Fibroblast of lung (primary cell): ENCODE data around the gene OTOS. TPM values are rescaled to one million over a fixed set of nuclear protein-coding genes. Genes with fewer than 3 reads are reported as not detected.

Source experiments
- DNase-seq, 2 donors: peaks; one replicate each; pipeline versions ENCODE4 v3.0.0 to v3.0.0-alpha.2; 2010; ENCODE audit warnings: low read depth in 2 of 2
- H2AFZ ChIP-seq: 2 replicates; pipeline ENCODE4 v1.5.1; 2012; ENCODE audit warnings: low read length, control low read depth, inconsistent platforms
- H3K27ac ChIP-seq: 2 replicates; pipeline ENCODE4 v1.5.1; 2011; ENCODE audit warnings: low read length, control low read depth; ENCODE audit not compliant: insufficient read depth
- H3K27me3 ChIP-seq: 2 replicates; pipeline ENCODE4 v1.5.1; 2011; ENCODE audit warnings: mild to moderate bottlenecking, low read length; ENCODE audit not compliant: control insufficient read depth, insufficient read depth
- H3K36me3 ChIP-seq: 2 replicates; pipeline ENCODE4 v1.5.1; 2011; ENCODE audit warnings: low read length; ENCODE audit not compliant: control insufficient read depth, insufficient read depth
- H3K4me1 ChIP-seq: 2 replicates; pipeline ENCODE4 v1.5.1; 2011; ENCODE audit warnings: low read length; ENCODE audit not compliant: control insufficient read depth, insufficient read depth; ENCODE audit errors: extremely low read depth
- H3K4me2 ChIP-seq: 2 replicates; pipeline ENCODE4 v1.5.1; 2011; ENCODE audit warnings: low read length, control low read depth; ENCODE audit not compliant: insufficient read depth; ENCODE audit errors: extremely low read depth
- H3K4me3 ChIP-seq, 4 experiments: fragments of 200-600 bp in 1 of 4; sonication (generic) in 1 of 4; replicated peaks in 1 of 4; 2 replicates each; pipeline ENCODE4 v1.5.1; 2011 to 2016; ENCODE audit warnings: low read length in 4 of 4, low read depth in 3 of 4, mild to moderate bottlenecking in 3 of 4, control low read depth in 2 of 4, inconsistent platforms in 1 of 4, mixed read lengths in 1 of 4; ENCODE audit not compliant: insufficient read depth in 1 of 4; ENCODE audit errors: control extremely low read depth in 1 of 4
- H3K79me2 ChIP-seq: 2 replicates; pipeline ENCODE4 v1.5.1; 2012; ENCODE audit warnings: mild to moderate bottlenecking, low read length, inconsistent platforms; ENCODE audit not compliant: control insufficient read depth, insufficient read depth
- H3K9ac ChIP-seq: 2 replicates; pipeline ENCODE4 v1.5.1; 2011; ENCODE audit warnings: mild to moderate bottlenecking, low read length, control low read depth; ENCODE audit not compliant: insufficient read depth
- H3K9me3 ChIP-seq: 2 replicates; pipeline ENCODE4 v1.5.1; 2012; ENCODE audit warnings: low read depth, low read length; ENCODE audit not compliant: control insufficient read depth, insufficient read depth
- H4K20me1 ChIP-seq: 2 replicates; pipeline ENCODE4 v1.5.1; 2011; ENCODE audit warnings: low read length; ENCODE audit not compliant: control insufficient read depth, insufficient read depth; ENCODE audit errors: extremely low read depth
- EZH2 ChIP-seq: IDR thresholded peaks from 2 replicates; pipeline ENCODE4 v1.5.1; 2012; ENCODE audit warnings: low read length, control low read depth, mild to moderate bottlenecking; ENCODE audit errors: missing control alignments
- polyA plus RNA-seq, 2 donors: library from polyadenylated mRNA; depleted of rRNA in 1 of 2; stranded (reverse) in 1 of 2; unstranded in 1 of 2; fragments of >200 nt; gene quantifications; 2 replicates each; pipeline ENCODE4 v1.2.1, GENCODE V29; 2011 to 2012; ENCODE audit warnings: missing spikeins in 1 of 2
- total RNA-seq: library from RNA; depleted of rRNA; stranded (reverse); fragments of >200 nt; gene quantifications from 2 replicates; pipeline ENCODE4 v1.2.1, GENCODE V29; 2014
- TF ChIP-seq, protein P1 (sequence below), 2 donors: IDR thresholded peaks in 1 of 2; conservative IDR thresholded peaks in 1 of 2; 1 replicate in 1 of 2; 2 replicates in 1 of 2; pipeline ENCODE4 v1.5.1; 2011 to 2012; ENCODE audit warnings: low read length in 2 of 2, control low read depth in 1 of 2, inconsistent platforms in 1 of 2, low read depth in 1 of 2, mild to moderate bottlenecking in 1 of 2

Gene OTOS
- total and polyA plus RNA-seq, 2 donors (not counting 1 experiment from before 2014, with no cell fraction given): not detected

DNA sequence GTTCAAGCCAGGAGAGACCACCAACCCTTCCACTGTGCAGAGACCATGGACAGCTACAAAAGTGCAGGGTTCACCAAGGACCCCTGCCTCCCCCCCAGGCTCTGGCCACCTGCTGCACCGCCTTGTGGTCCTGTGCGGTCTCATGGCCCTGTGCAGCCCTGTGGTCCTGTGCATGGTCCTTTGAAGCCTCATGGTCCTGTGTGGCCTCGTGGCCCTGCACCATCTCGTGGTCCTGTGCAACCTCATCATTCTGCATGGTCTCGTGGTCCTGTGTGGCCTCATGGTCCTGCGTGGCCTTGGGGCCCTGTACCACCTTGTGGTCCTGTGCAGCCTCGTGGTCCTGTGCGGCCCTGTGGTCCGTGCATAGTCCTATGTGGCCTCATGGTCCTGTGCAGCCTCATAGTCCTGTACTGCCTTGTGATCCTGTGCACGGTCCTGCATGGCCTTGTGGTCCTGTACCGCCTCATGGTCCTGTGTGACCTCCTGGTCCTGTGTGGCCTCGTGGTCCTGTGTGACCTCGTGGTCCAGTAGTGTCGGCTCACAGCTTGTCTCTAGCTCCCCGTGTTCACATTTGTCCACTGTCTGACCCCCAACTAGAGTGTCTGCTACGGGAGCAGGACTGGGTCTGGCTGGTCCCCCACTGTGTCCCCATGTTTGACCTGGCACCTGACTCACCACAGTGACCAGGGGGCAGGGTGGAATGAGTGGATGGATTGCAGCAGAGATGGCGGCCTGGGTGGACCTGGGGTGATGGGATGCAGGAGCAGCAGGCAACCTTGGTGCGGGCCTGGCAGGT, 20.0 kb upstream of the OTOS start:
- H3K36me3 ChIP-seq: no peaks in the 10 kb centered on the region
- H3K4me1 ChIP-seq: no peaks in the 10 kb centered on the region
- no peak overlapping the region for H3K4me3 ChIP-seq
- no peaks in the 10 kb centered on the region for H3K9me3 ChIP-seq
- no peak for TF ChIP-seq EZH2
- TF ChIP-seq, protein P1, sequence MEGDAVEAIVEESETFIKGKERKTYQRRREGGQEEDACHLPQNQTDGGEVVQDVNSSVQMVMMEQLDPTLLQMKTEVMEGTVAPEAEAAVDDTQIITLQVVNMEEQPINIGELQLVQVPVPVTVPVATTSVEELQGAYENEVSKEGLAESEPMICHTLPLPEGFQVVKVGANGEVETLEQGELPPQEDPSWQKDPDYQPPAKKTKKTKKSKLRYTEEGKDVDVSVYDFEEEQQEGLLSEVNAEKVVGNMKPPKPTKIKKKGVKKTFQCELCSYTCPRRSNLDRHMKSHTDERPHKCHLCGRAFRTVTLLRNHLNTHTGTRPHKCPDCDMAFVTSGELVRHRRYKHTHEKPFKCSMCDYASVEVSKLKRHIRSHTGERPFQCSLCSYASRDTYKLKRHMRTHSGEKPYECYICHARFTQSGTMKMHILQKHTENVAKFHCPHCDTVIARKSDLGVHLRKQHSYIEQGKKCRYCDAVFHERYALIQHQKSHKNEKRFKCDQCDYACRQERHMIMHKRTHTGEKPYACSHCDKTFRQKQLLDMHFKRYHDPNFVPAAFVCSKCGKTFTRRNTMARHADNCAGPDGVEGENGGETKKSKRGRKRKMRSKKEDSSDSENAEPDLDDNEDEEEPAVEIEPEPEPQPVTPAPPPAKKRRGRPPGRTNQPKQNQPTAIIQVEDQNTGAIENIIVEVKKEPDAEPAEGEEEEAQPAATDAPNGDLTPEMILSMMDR (conservative IDR thresholded peaks at IDR 0.05 in 1 of 2, IDR thresholded peaks at IDR 0.05 in 1 of 2; ENCODE audit: low read depth in 1 of 2, low read length in 2 of 2): no peak
- no peak overlapping the region for H3K9ac ChIP-seq
- H3K27ac ChIP-seq: no peak overlapping the region
- H3K27me3 ChIP-seq: no peaks in the 10 kb centered on the region
- no peak overlapping the region for H2AFZ ChIP-seq
- H3K79me2 ChIP-seq: no peaks in the 10 kb centered on the region
- H4K20me1 ChIP-seq: no peaks in the 10 kb centered on the region
- no peak overlapping the region for H3K4me2 ChIP-seq
- DNase-seq: no peak

DNA sequence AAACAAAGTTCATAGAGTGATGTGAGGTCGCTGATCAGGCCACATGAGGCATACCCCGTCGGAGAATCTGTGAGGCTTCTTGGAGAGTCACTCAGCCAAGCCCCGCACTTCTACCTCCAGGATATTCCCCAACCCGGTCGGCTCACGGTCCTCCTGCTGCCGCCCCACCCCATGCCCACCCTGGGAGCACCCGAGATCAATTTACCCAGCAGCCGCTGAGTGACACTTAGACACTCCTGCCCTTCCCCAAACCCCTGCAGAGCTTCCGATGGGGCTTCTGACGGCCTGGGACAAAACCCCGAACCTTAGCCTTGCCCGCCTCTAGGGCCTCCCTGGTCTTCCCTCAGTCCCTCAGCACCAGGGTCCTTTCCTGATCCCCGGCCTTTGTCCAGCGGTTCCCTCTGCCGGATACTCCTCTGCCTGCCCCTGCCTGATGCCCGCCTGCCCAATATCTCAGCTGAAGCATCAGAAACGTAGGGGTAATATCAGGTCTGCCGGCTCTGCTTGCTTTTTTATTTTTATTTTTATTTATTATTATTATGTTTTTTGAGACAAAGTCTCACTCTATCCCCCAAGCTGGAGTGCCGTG, 18.9 kb upstream of the OTOS start:
- no peak overlapping the region for H3K4me3 ChIP-seq
- H3K9ac ChIP-seq: no peak overlapping the region
- no peak overlapping the region for H2AFZ ChIP-seq
- DNase-seq: no peak
- H3K27ac ChIP-seq: no peak overlapping the region
- TF ChIP-seq EZH2: no peak
- TF ChIP-seq, protein P1 (conservative IDR thresholded peaks at IDR 0.05 in 1 of 2, IDR thresholded peaks at IDR 0.05 in 1 of 2; ENCODE audit: low read depth in 1 of 2, low read length in 2 of 2): no peak
- no peaks in the 10 kb centered on the region for H3K9me3 ChIP-seq
- H3K4me1 ChIP-seq: no peaks in the 10 kb centered on the region
- H3K79me2 ChIP-seq: no peaks in the 10 kb centered on the region
- no peaks in the 10 kb centered on the region for H3K27me3 ChIP-seq
- no peak overlapping the region for H3K4me2 ChIP-seq
- H4K20me1 ChIP-seq: no peaks in the 10 kb centered on the region
- H3K36me3 ChIP-seq: no peaks in the 10 kb centered on the region

DNA sequence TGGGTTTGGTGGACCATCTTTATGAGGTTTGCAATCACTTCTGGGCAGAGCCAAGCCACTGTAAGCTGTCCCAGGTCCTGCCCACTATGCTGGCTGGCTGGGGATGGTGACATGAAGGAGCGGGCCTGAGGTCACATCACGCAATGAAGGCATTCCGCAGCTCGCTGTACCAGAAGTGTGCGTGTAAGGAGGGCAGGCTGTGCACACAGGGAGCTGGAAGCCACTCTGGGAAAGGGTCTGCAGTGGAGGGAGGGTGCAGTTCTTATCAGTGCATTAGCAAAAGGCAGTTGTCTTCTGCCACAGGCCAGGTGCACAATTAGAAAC, 16.7 kb upstream of the OTOS start:
- peaks cover 5% of the 10 kb centered on the region for H3K27me3 ChIP-seq
- no peak overlapping the region for H2AFZ ChIP-seq
- H3K9me3 ChIP-seq: no peaks in the 10 kb centered on the region
- H3K27ac ChIP-seq: no peak overlapping the region
- H3K4me2 ChIP-seq: no peak overlapping the region
- H3K9ac ChIP-seq: no peak overlapping the region
- H3K4me1 ChIP-seq: no peaks in the 10 kb centered on the region
- no peak overlapping the region for H3K4me3 ChIP-seq
- no peaks in the 10 kb centered on the region for H3K79me2 ChIP-seq
- H3K36me3 ChIP-seq: no peaks in the 10 kb centered on the region
- no peaks in the 10 kb centered on the region for H4K20me1 ChIP-seq
- TF ChIP-seq, protein P1 (conservative IDR thresholded peaks at IDR 0.05 in 1 of 2, IDR thresholded peaks at IDR 0.05 in 1 of 2; ENCODE audit: low read depth in 1 of 2, low read length in 2 of 2): no peak
- TF ChIP-seq EZH2: no peak
- no peak for DNase-seq
